DMS53 treated with DMSO at 0.1 percent for 48 hours (cell line): ENCODE results near the gene TPGS1.

Experiments
- DNase-seq: peaks from one replicate; lab custom pipeline; 2025; ENCODE audit not compliant: unreplicated experiment; lab: John Stamatoyannopoulos, UW

TPGS1 gene

GRCh38 chr19:538641-539428 lies 31.5 kb downstream of the TPGS1 start:
- DNase-seq, result no peak

- no peak for DNase-seq
Measured at GRCh38 chr19:539429-540030, 32.2 kb downstream of the TPGS1 start.

- no peak for DNase-seq
Measured at GRCh38 chr19:540867-541637, 33.8 kb downstream of the TPGS1 start.

GRCh38 chr19:541699-542098 lies 34.4 kb downstream of the TPGS1 start:
- DNase-seq, result no peak

GRCh38 chr19:542173-542866 lies 35.0 kb downstream of the TPGS1 start:
- no peak for DNase-seq

- DNase-seq, result no peak
Measured at GRCh38 chr19:543910-544608, 36.8 kb downstream of the TPGS1 start, which contains the start of gene GZMM. GZMM (plus strand) TSS chr19:544053; CDS start chr19:544072, 19 bp downstream.

- DNase-seq, result no peak
Measured at GRCh38 chr19:547117-547516, 39.8 kb downstream of the TPGS1 start.

- DNase-seq, result no peak
Measured at GRCh38 chr19:547836-548720, 40.8 kb downstream of the TPGS1 start.

- no peak for DNase-seq
Measured at GRCh38 chr19:548886-549830, 41.9 kb downstream of the TPGS1 start.

GRCh38 chr19:554817-555216 lies 47.5 kb downstream of the TPGS1 start:
- no peak for DNase-seq

GRCh38 chr19:555474-555808 lies 48.1 kb downstream of the TPGS1 start:
- DNase-seq, result no peak

GRCh38 chr19:556611-557382 lies 49.5 kb downstream of the TPGS1 start:
- no peak for DNase-seq

- no peak for DNase-seq
Measured at GRCh38 chr19:558770-559439, 51.6 kb downstream of the TPGS1 start.

GRCh38 chr19:560121-560520 lies 52.8 kb downstream of the TPGS1 start:
- no peak for DNase-seq

- DNase-seq, result no peak
Measured at GRCh38 chr19:566403-566802, 59.1 kb downstream of the TPGS1 start.

GRCh38 chr19:566844-567243 lies 59.5 kb downstream of the TPGS1 start:
- no peak for DNase-seq

GRCh38 chr19:567296-567900 lies 60.1 kb downstream of the TPGS1 start:
- no peak for DNase-seq
